Measurements from ENCODE around the gene BTBD17. TPM values are rescaled to one million over a fixed set of nuclear protein-coding genes. Genes with fewer than 3 reads are reported as not detected.
A peak's percentile ranks its signal among the peaks of the same experiment; 100 is the strongest.

Gene BTBD17
- total and polyA plus RNA-seq, 4 donors = 0.17 TPM; not detected in 3

DNA sequence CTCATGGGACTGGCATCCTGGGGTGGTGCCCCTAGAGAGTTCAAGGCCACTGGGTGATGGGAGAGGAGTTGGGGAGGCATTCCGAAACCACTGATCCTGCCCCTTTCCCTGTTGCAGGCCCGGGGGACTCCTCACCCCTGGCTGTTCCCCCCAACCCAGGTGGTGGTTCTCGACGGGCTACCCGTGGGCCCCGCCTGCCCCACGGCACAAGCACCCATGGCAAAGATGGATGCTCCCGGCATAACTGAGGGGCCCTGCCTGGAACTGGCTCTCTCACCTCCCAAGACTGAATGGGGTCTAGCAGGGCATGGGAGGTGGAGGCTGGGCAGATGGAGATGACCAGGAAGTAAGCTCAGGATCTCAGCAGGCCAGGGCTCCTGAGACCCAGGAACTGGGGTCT, 6.6 kb downstream of the BTBD17 start:
- TF ChIP-seq, protein P1, sequence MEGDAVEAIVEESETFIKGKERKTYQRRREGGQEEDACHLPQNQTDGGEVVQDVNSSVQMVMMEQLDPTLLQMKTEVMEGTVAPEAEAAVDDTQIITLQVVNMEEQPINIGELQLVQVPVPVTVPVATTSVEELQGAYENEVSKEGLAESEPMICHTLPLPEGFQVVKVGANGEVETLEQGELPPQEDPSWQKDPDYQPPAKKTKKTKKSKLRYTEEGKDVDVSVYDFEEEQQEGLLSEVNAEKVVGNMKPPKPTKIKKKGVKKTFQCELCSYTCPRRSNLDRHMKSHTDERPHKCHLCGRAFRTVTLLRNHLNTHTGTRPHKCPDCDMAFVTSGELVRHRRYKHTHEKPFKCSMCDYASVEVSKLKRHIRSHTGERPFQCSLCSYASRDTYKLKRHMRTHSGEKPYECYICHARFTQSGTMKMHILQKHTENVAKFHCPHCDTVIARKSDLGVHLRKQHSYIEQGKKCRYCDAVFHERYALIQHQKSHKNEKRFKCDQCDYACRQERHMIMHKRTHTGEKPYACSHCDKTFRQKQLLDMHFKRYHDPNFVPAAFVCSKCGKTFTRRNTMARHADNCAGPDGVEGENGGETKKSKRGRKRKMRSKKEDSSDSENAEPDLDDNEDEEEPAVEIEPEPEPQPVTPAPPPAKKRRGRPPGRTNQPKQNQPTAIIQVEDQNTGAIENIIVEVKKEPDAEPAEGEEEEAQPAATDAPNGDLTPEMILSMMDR (IDR thresholded peaks at IDR 0.05; ENCODE audit: control extremely low read depth, extremely low read depth) = no peak
- 80 to 92% methylated on average over 8 of the region's 8 CpGs for WGBS, 2 donors
- ATAC-seq (ENCODE audit: insufficient read depth, low FRiP score) (no peak), DNase-seq (no peak)
- no peak overlapping the region for H3K9ac ChIP-seq (ENCODE audit: insufficient read depth in 1 of 2, low read length in 2 of 2)
- H3K4me3 ChIP-seq = no peak overlapping the region
- peaks cover 0 to 10% (median 0%) of the 10 kb centered on the region in 4 donors for H3K9me3 ChIP-seq (ENCODE audit: control insufficient read depth in 4 of 4, insufficient read depth in 3 of 4, low read length in 3 of 4)
- peaks cover 0 to 7% (median 0%) of the 10 kb centered on the region in 5 donors for H3K4me1 ChIP-seq (ENCODE audit: control insufficient read depth in 5 of 5, insufficient read depth in 5 of 5, low read length in 5 of 5)
- H3K27ac ChIP-seq (ENCODE audit: low read depth in 1 of 2, low read length in 1 of 2) = no peak overlapping the region
- H3K36me3 ChIP-seq (ENCODE audit: control insufficient read depth in 4 of 4, insufficient read depth in 4 of 4, low read length in 4 of 4) = no peaks in the 10 kb centered on the region
- peaks cover 45 to 69% (median 57%) of the 10 kb centered on the region in 3 donors for H3K27me3 ChIP-seq (ENCODE audit: control insufficient read depth in 3 of 3, insufficient read depth in 3 of 3, low read length in 2 of 3)

DNA sequence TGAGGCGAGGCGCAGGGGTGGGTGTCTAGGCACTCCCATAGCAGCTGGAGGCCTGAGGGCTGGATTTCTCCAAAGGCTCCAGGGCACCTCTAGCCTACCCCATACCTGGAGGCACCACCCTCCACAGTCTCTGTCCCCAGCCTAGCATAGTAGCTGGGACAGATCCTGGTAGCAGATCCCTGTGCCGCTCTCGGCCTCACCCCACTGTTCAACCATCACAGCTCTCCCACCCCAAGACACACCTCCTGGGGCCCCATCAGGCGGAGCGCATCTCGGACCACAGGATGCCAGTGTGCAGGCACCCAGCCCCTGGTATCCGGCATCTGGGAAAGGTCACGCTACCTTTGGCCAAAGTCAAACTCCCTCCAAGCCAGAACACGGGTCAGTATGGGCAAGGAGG, 7.1 kb downstream of the BTBD17 start:
- Histone ChIP-seq H3K9ac (ENCODE audit: insufficient read depth in 1 of 2, low read length in 2 of 2) (no peak overlapping the region), H3K27me3 (ENCODE audit: control insufficient read depth in 3 of 3, insufficient read depth in 3 of 3, low read length in 2 of 3) (peaks cover 44 to 69% (median 57%) of the 10 kb centered on the region in 3 donors), H3K36me3 (ENCODE audit: control insufficient read depth in 4 of 4, insufficient read depth in 4 of 4, low read length in 4 of 4) (no peaks in the 10 kb centered on the region), H3K9me3 (ENCODE audit: control insufficient read depth in 4 of 4, insufficient read depth in 3 of 4, low read length in 3 of 4) (peaks cover 0 to 6% (median 0%) of the 10 kb centered on the region in 4 donors), H3K4me1 (ENCODE audit: control insufficient read depth in 5 of 5, insufficient read depth in 5 of 5, low read length in 5 of 5) (peaks cover 0 to 7% (median 0%) of the 10 kb centered on the region in 5 donors), H3K4me3 (no peak overlapping the region), H3K27ac (ENCODE audit: low read depth in 1 of 2, low read length in 1 of 2) (no peak overlapping the region)
- WGBS, 2 donors = 81 to 87% methylated on average over 10 of the region's 10 CpGs
- TF ChIP-seq, protein P1 (IDR thresholded peaks at IDR 0.05; ENCODE audit: control extremely low read depth, extremely low read depth) = no peak
- no peak for ATAC-seq (ENCODE audit: insufficient read depth, low FRiP score)
- DNase-seq = no peak

DNA sequence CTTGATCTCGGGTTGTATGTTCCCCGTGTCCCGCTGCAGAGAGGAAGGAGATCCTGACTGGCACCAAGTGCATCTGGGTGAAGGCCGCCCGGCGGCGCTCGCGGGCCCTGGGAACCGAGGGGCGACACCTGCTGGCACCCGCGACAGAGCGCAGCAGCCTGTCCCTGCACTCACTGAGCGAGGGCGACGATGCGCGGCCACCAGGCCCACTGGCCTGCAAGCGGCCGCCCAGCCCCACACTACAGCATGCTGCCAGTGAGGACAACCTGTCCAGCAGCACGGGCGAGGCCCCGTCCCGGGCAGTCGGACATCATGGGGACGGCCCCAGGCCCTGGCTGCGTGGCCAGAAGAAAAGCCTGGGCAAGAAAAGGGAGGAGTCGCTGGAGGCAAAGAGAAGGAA, 7.5 kb downstream of the BTBD17 start:
- Histone ChIP-seq H3K9me3 (ENCODE audit: control insufficient read depth in 4 of 4, insufficient read depth in 3 of 4, low read length in 3 of 4) (peaks cover 0 to 6% (median 0%) of the 10 kb centered on the region in 4 donors), H3K27me3 (ENCODE audit: control insufficient read depth in 3 of 3, insufficient read depth in 3 of 3, low read length in 2 of 3) (peaks cover 44 to 73% (median 57%) of the 10 kb centered on the region in 3 donors), H3K9ac (ENCODE audit: insufficient read depth in 1 of 2, low read length in 2 of 2) (no peak overlapping the region), H3K4me3 (no peak overlapping the region), H3K27ac (ENCODE audit: low read depth in 1 of 2, low read length in 1 of 2) (no peak overlapping the region), H3K4me1 (ENCODE audit: control insufficient read depth in 5 of 5, insufficient read depth in 5 of 5, low read length in 5 of 5) (peaks cover 0 to 7% (median 0%) of the 10 kb centered on the region in 5 donors), H3K36me3 (ENCODE audit: control insufficient read depth in 4 of 4, insufficient read depth in 4 of 4, low read length in 4 of 4) (no peaks in the 10 kb centered on the region)
- ATAC-seq (ENCODE audit: insufficient read depth, low FRiP score) (no peak), DNase-seq (peak in 2 of 3 donors; percentile 42 to 52)
- WGBS, 2 donors = 7 to 10% methylated on average over 29 of the region's 29 CpGs
- TF ChIP-seq, protein P1 (IDR thresholded peaks at IDR 0.05; ENCODE audit: control extremely low read depth, extremely low read depth) = peak; percentile 18
